Hepatocyte (in vitro differentiated cells): ENCODE results near the gene SNX24. TPM values are rescaled to one million over a fixed set of nuclear protein-coding genes. Genes with fewer than 3 reads are reported as not detected.
A peak's percentile ranks its signal among the peaks of the same experiment; 100 is the strongest.

ENCODE experiments used
- DNase-seq: peaks from one replicate; pipeline ENCODE4 v3.0.0-alpha.2; 2016; ENCODE audit warnings: low spot score
- H2AFZ ChIP-seq: fragments of 200-600 bp; sonication (generic); 2 replicates; pipeline ENCODE4 v1.6.0; 2016; ENCODE audit warnings: antibody characterized with exemption, mild to moderate bottlenecking
- H3K27ac ChIP-seq: fragments of 200-600 bp; sonication (generic); 2 replicates; pipeline ENCODE4 v1.5.1; 2016; ENCODE audit warnings: mild to moderate bottlenecking
- H3K27me3 ChIP-seq: fragments of 200-600 bp; sonication (generic); 2 replicates; pipeline ENCODE4 v1.6.1; 2016
- H3K36me3 ChIP-seq: fragments of 200-600 bp; sonication (generic); replicated peaks from 2 replicates; pipeline ENCODE4 v1.5.1; 2016; ENCODE audit warnings: low read depth; ENCODE audit not compliant: insufficient read depth
- H3K4me1 ChIP-seq: fragments of 200-600 bp; sonication (generic); 2 replicates; pipeline ENCODE4 v1.5.1; 2016; ENCODE audit warnings: mild to moderate bottlenecking, moderate library complexity; ENCODE audit not compliant: insufficient read depth
- H3K4me2 ChIP-seq: fragments of 200-600 bp; sonication (generic); 2 replicates; pipeline ENCODE4 v1.6.0; 2016
- H3K4me3 ChIP-seq: fragments of 200-600 bp; sonication (generic); 2 replicates; pipeline ENCODE4 v1.5.1; 2016; ENCODE audit warnings: mild to moderate bottlenecking
- H3K79me2 ChIP-seq: fragments of 200-600 bp; sonication (generic); 2 replicates; pipeline ENCODE4 v1.6.0; 2017; ENCODE audit warnings: mild to moderate bottlenecking
- H3K9me2 ChIP-seq: fragments of 200-600 bp; sonication (generic); replicated peaks from 2 replicates; pipeline ENCODE4 v1.6.0; 2017; ENCODE audit warnings: mild to moderate bottlenecking; ENCODE audit not compliant: insufficient read depth
- H3K9me3 ChIP-seq: fragments of 200-600 bp; sonication (generic); 2 replicates; pipeline ENCODE4 v1.5.1; 2016; ENCODE audit warnings: low read depth, mild to moderate bottlenecking
- H4K20me1 ChIP-seq: fragments of 200-600 bp; sonication (generic); 2 replicates; pipeline ENCODE4 v1.6.0; 2016; ENCODE audit warnings: mild to moderate bottlenecking; ENCODE audit not compliant: insufficient read depth, poor library complexity, severe bottlenecking
- CTCF ChIP-seq: fragments of 200-600 bp; sonication (generic); IDR thresholded peaks from 2 replicates; pipeline ENCODE4 v1.5.1; 2016; ENCODE audit warnings: antibody characterized with exemption, mild to moderate bottlenecking; ENCODE audit not compliant: poor library complexity
- EZH2 ChIP-seq: fragments of 200-600 bp; sonication (generic); IDR thresholded peaks from 2 replicates; pipeline ENCODE4 v1.6.1; 2016; ENCODE audit warnings: antibody characterized with exemption, mild to moderate bottlenecking, borderline replicate concordance
- EZH2phosphoT487 ChIP-seq: fragments of 200-600 bp; sonication (generic); IDR thresholded peaks from one replicate; pipeline ENCODE4 v1.6.1; 2018; ENCODE audit warnings: antibody characterized with exemption, mild to moderate bottlenecking, low read depth, moderate library complexity; ENCODE audit not compliant: unreplicated experiment, severe bottlenecking
- WGBS: methylation state at CpG from one replicate; pipeline ENCODE4 v1.1.6; 2016; ENCODE audit warnings: low lambda C conversion rate; ENCODE audit errors: missing lambda C conversion rate; 5-methylcytosine and 5-hydroxymethylcytosine counted together
- polyA plus RNA-seq: library from polyadenylated mRNA; unstranded; fragments of >200 nt; fragmentation: Nextera tagmentation; extraction: Ambion mirVana; gene quantifications from 2 replicates; pipeline ENCODE4 v1.2.1, GENCODE V29; 2016
- total RNA-seq: library from RNA; depleted of rRNA; stranded (reverse); fragments of >200 nt; gene quantifications from 2 replicates; pipeline ENCODE4 v1.2.3, GENCODE V29; 2014

Gene SNX24
- total and polyA plus RNA-seq, 2 experiments from 2014 or later = 28.8 to 38.2 TPM

- no peaks in the 10 kb centered on the region for H4K20me1 ChIP-seq
- no peak for DNase-seq
- no peaks in the 10 kb centered on the region for H3K4me1 ChIP-seq
- H3K9me2 ChIP-seq = no peaks in the 10 kb centered on the region
- no peak overlapping the region for H3K27ac ChIP-seq
- H3K79me2 ChIP-seq = peaks cover 21% of the 10 kb centered on the region
- no peaks in the 10 kb centered on the region for H3K36me3 ChIP-seq
- no peak overlapping the region for H3K4me3 ChIP-seq
- no peak for TF ChIP-seq EZH2
- TF ChIP-seq CTCF = no peak
- no peak for TF ChIP-seq EZH2phosphoT487
- H3K4me2 ChIP-seq = no peak overlapping the region
- no peak overlapping the region for H2AFZ ChIP-seq
- H3K27me3 ChIP-seq = no peaks in the 10 kb centered on the region
- WGBS = 26% methylated on average over 1 of the region's 1 CpG
- H3K9me3 ChIP-seq = no peaks in the 10 kb centered on the region
These were observed 56.9 kb downstream of the SNX24 start for GRCh38 chr5:122902263-122902662.

GRCh38 chr5:122906768-122907167 is 61.4 kb downstream of the SNX24 start:
- Histone ChIP-seq H3K4me1 (peaks cover 9% of the 10 kb centered on the region), H3K9me3 (no peaks in the 10 kb centered on the region), H3K4me2 (no peak overlapping the region), H4K20me1 (no peaks in the 10 kb centered on the region), H3K79me2 (peaks cover 4% of the 10 kb centered on the region), H3K36me3 (no peaks in the 10 kb centered on the region), H3K4me3 (no peak overlapping the region), H3K9me2 (no peaks in the 10 kb centered on the region), H2AFZ (no peak overlapping the region), H3K27ac (peak overlapping the region; percentile 32), H3K27me3 (no peaks in the 10 kb centered on the region)
- DNase-seq = no peak
- TF ChIP-seq CTCF (no peak), EZH2 (no peak), EZH2phosphoT487 (no peak)
- WGBS = 53% methylated on average over 4 of the region's 4 CpGs

GRCh38 chr5:122907276-122907675 is 61.9 kb downstream of the SNX24 start:
- H3K4me3 ChIP-seq = no peak overlapping the region
- DNase-seq = peak; percentile 30
- 43% methylated on average over 3 of the region's 3 CpGs for WGBS
- H3K9me3 ChIP-seq = no peaks in the 10 kb centered on the region
- TF ChIP-seq EZH2 (no peak), EZH2phosphoT487 (no peak), CTCF (no peak)
- H3K4me1 ChIP-seq = peaks cover 9% of the 10 kb centered on the region
- peaks cover 4% of the 10 kb centered on the region for H3K79me2 ChIP-seq
- no peak overlapping the region for H3K4me2 ChIP-seq
- H4K20me1 ChIP-seq = no peaks in the 10 kb centered on the region
- H3K36me3 ChIP-seq = no peaks in the 10 kb centered on the region
- peak overlapping the region; percentile 32 for H3K27ac ChIP-seq
- no peaks in the 10 kb centered on the region for H3K27me3 ChIP-seq
- H3K9me2 ChIP-seq = no peaks in the 10 kb centered on the region
- H2AFZ ChIP-seq = no peak overlapping the region

GRCh38 chr5:122908108-122908507 is 62.7 kb downstream of the SNX24 start:
- TF ChIP-seq EZH2phosphoT487 (no peak), CTCF (no peak), EZH2 (no peak)
- H3K4me3 ChIP-seq = no peak overlapping the region
- H3K9me3 ChIP-seq = no peaks in the 10 kb centered on the region
- no peak for DNase-seq
- WGBS = 86% methylated on average over 6 of the region's 6 CpGs
- no peaks in the 10 kb centered on the region for H3K36me3 ChIP-seq
- no peaks in the 10 kb centered on the region for H4K20me1 ChIP-seq
- H3K4me1 ChIP-seq = peaks cover 9% of the 10 kb centered on the region
- H3K27me3 ChIP-seq = no peaks in the 10 kb centered on the region
- no peak overlapping the region for H2AFZ ChIP-seq
- H3K9me2 ChIP-seq = no peaks in the 10 kb centered on the region
- peak overlapping the region; percentile 11 for H3K27ac ChIP-seq
- peaks cover 4% of the 10 kb centered on the region for H3K79me2 ChIP-seq
- no peak overlapping the region for H3K4me2 ChIP-seq
